A549 treated with CpdA at 1 μM for 4 hours (cell line): ENCODE data around the gene PSMC5. TPM values are rescaled to one million over a fixed set of nuclear protein-coding genes. Genes with fewer than 3 reads are reported as not detected.

Experiments
- total RNA-seq: library from RNA; stranded (reverse); fragments of 200-300 nt; extraction: Qiagen RNA extraction; gene quantifications from 5 replicates; pipeline ENCODE4 v1.2.3, GENCODE V29; 2022; ENCODE audit warnings: low read depth

PSMC5 gene
- total RNA-seq, result 215 to 246 TPM (median 223 TPM) in 5 replicates

DNA sequence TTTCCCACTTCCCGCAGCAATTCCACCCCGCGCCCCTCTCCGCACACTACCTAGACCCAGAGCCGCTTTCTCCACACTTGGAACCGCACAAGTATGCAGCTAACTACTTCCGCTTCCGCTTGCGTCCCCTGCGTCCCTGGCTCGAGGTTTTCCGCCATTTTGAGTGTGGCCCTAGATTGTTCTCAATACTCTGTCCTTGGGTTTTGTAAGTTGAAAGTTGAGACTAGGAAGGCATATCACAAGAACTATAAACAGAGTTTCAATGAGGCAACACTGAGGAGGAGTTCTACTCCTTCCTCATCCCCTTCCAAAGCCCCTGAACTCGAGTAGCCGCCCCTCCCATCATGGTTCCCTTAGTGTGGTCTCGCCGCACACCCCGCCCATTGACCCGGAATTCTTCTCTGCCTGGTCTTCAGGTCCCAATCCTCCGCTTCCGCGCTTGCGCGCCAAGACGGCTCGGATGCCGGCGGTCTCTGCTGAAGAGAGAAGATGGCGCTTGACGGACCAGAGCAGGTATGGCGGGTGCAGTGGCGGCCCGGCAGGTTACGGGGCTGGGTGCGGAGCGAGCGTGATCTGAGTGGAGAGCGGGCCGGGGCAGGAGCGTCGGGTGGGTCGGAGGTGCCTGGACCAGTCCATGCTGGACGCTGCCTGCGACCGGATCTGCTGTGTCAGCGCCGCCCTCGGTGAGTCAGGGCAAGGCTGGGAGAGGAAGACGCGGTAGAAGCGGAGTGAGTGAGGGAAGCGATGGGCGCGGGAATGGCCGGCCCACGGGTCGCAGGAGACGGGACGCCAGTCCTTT, at the start of gene PSMC5, which contains the start of gene FTSJ3:
TSS of gene PSMC5 (plus strand) at position 430 of the 799 bp plus-strand sequence. CDS start at position 490, 60 bp downstream.
TSS of gene FTSJ3 (minus strand) at position 662 of the 799 bp plus-strand sequence. CDS start 761 bp downstream, outside the sequence.

GRCh38 chr17:63842540-63843386, 15.5 kb downstream of the PSMC5 start, which contains the start of gene SMARCD2:
Gene SMARCD2 (minus strand): TSS chr17:63842685. CDS start chr17:63842674, 11 bp downstream.

GRCh38 chr17:63873577-63873976, 46.3 kb downstream of the PSMC5 start, which contains the start of gene CSH2:
Gene CSH2 (minus strand): TSS chr17:63873677. CDS start chr17:63873614, 63 bp downstream.

Other genes starting within 250 kb of the PSMC5 start
- gene TACO1, start 226.5 kb upstream of the PSMC5 start, total RNA-seq, result 49.0 to 56.3 TPM (median 54.1 TPM) in 5 replicates
- 13.7 to 18.0 TPM (median 16.9 TPM) in 5 replicates for gene MAP3K3, start 205.0 kb upstream of the PSMC5 start, total RNA-seq
- gene LIMD2, start 127.3 kb upstream of the PSMC5 start, total RNA-seq, result 9.4 to 14.6 TPM (median 10.9 TPM) in 5 replicates
- 25.8 to 28.1 TPM (median 25.9 TPM) in 5 replicates for gene STRADA, start 85.6 kb upstream of the PSMC5 start, total RNA-seq
- gene CCDC47, start 53.8 kb upstream of the PSMC5 start, total RNA-seq, result 95.5 to 152 TPM (median 102 TPM) in 5 replicates
- 83.1 to 119 TPM (median 85.6 TPM) in 5 replicates for gene DDX42, start 53.3 kb upstream of the PSMC5 start, total RNA-seq
- gene FTSJ3, start 232 bp downstream of the PSMC5 start, total RNA-seq, result 59.7 to 74.3 TPM (median 61.0 TPM) in 5 replicates
- gene SMARCD2, start 15.3 kb downstream of the PSMC5 start, total RNA-seq, result 53.0 to 66.3 TPM (median 61.3 TPM) in 5 replicates
- gene CSH2, start 46.2 kb downstream of the PSMC5 start, total RNA-seq, result not detected in 5 replicates
- gene GH2, start 54.5 kb downstream of the PSMC5 start, total RNA-seq, result not detected in 5 replicates
- gene CSH1, start 69.1 kb downstream of the PSMC5 start, total RNA-seq, result not detected in 5 replicates
- gene CSHL1, start 83.8 kb downstream of the PSMC5 start, total RNA-seq, result not detected in 5 replicates
- not detected in 5 replicates for gene GH1, start 91.4 kb downstream of the PSMC5 start, total RNA-seq
- gene CD79B, start 104.9 kb downstream of the PSMC5 start, total RNA-seq, result not detected in 5 replicates
- 0.03 to 0.10 TPM (median 0.07 TPM) in 5 replicates for gene SCN4A, start 145.5 kb downstream of the PSMC5 start, total RNA-seq
- gene PRR29, start 170.9 kb downstream of the PSMC5 start, total RNA-seq, result 0.73 to 1.3 TPM (median 0.97 TPM) in 5 replicates
- gene ICAM2, start 193.2 kb downstream of the PSMC5 start, total RNA-seq, result 0.07 to 0.14 TPM in 2 of 5 replicates, not detected in the others